Superior temporal gyrus (tissue), 1 donor: Measurements from ENCODE around the gene MON2.
"Not testable (repeated sequence)": the region's sequence is repeated elsewhere in the genome, so short reads cannot be mapped to it uniquely, and the experiment has no call there.

ENCODE experiments used
- DNase-seq: peaks from one replicate; pipeline ENCODE4 v3.0.0-alpha.2; 2016; ENCODE audit errors: extremely low spot score

The MON2 gene, protein sequence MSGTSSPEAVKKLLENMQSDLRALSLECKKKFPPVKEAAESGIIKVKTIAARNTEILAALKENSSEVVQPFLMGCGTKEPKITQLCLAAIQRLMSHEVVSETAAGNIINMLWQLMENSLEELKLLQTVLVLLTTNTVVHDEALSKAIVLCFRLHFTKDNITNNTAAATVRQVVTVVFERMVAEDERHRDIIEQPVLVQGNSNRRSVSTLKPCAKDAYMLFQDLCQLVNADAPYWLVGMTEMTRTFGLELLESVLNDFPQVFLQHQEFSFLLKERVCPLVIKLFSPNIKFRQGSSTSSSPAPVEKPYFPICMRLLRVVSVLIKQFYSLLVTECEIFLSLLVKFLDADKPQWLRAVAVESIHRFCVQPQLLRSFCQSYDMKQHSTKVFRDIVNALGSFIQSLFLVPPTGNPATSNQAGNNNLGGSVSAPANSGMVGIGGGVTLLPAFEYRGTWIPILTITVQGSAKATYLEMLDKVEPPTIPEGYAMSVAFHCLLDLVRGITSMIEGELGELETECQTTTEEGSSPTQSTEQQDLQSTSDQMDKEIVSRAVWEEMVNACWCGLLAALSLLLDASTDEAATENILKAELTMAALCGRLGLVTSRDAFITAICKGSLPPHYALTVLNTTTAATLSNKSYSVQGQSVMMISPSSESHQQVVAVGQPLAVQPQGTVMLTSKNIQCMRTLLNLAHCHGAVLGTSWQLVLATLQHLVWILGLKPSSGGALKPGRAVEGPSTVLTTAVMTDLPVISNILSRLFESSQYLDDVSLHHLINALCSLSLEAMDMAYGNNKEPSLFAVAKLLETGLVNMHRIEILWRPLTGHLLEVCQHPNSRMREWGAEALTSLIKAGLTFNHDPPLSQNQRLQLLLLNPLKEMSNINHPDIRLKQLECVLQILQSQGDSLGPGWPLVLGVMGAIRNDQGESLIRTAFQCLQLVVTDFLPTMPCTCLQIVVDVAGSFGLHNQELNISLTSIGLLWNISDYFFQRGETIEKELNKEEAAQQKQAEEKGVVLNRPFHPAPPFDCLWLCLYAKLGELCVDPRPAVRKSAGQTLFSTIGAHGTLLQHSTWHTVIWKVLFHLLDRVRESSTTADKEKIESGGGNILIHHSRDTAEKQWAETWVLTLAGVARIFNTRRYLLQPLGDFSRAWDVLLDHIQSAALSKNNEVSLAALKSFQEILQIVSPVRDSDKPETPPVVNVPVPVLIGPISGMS (N-terminal part only)

GRCh38 chr12:62466594-62467491 is at the start of gene MON2:
Gene MON2 (plus strand): TSS chr12:62466826. CDS start chr12:62467208, 382 bp downstream.
- DNase-seq = peak; percentile 90

DNA sequence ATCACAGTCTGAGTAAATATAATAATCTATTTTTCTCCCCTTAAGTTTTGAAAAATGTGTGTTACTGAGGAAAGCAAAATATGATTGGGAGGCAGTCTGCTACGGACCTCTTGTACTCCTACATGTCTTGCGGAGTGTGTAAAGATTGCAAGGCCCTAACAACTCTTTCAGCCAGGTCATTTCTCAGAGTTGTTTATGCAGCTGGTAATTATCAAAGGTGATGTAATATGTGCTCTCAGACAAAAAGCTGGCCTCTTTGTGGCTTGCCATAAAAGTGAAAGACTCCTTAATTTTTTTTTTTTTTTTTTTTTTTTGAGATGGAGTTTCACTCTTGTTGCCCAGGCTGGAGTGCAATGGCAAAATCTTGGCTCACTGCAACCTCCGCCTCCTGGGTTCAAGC is 40.5 kb upstream of the MON2 start:
- DNase-seq = no peak

- no peak for DNase-seq
These were observed 37.2 kb upstream of the MON2 start for GRCh38 chr12:62429457-62429856.

DNA sequence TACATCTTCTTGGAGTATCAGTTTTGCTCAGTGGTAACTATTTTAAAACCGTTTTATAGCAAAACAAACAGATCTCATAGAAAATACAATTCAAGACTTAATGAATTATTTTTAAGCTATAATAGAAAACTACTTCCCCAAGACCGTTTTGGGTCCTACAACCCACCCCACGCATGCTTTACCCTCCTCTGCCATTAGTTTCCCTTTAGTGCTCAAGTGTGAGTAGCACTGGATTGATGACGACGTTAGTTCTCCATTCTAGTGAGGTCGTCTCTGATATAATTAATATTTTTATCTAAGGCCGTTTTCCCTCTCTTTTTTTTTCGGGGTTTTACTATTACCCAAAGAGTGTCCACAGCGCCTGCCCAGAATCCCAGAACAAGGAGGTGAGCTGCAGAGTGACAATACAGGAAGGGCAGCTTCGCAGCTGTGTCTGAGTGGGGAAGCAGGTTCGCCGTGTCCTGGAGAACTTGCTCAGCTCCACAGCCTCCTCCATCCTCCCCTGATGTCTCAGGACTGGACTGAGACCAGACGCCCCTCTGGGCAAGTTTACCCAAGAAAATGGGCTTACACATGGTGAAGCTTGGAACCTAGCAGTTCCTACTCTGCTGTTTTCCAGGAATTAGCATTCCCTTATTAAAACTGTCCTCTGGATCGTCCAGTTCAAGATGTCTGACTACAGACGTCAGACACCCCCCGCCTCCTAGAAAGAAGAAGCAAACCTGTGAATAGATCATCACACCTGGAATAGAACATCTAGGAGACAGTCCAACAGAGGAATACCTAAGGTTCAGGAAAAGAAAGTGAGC is 31.9 kb upstream of the MON2 start:
- no peak for DNase-seq

GRCh38 chr12:62435303-62436163 is 31.1 kb upstream of the MON2 start:
- DNase-seq = peak; percentile 65

- no peak for DNase-seq
These were observed 30.5 kb upstream of the MON2 start for GRCh38 chr12:62436164-62436503.

- peak; percentile 91 for DNase-seq
These were observed 28.4 kb upstream of the MON2 start for GRCh38 chr12:62438098-62438692.

GRCh38 chr12:62446754-62447452 is 19.7 kb upstream of the MON2 start:
- no peak for DNase-seq

GRCh38 chr12:62448436-62448835 is 18.2 kb upstream of the MON2 start:
- DNase-seq = no peak

DNA sequence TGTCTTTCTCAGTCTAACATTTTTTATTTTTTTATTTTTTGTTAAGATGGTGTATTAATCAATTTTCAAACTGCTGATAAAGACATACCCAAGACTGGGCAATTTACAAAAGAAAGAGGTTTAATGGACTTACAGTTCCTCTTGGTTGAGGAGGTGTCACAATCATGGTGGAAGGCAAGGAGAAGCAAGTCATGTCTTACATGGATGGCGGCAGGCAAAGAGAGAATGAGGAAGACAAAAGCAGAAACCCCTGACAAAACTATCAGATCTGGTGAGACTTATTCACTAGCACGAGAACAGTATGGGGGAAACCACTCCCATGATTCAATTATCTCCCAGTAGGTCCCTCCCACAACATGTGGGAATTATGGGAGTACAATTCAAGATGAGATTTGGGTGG is 11.2 kb upstream of the MON2 start:
- not testable (repeated sequence) for DNase-seq

DNA sequence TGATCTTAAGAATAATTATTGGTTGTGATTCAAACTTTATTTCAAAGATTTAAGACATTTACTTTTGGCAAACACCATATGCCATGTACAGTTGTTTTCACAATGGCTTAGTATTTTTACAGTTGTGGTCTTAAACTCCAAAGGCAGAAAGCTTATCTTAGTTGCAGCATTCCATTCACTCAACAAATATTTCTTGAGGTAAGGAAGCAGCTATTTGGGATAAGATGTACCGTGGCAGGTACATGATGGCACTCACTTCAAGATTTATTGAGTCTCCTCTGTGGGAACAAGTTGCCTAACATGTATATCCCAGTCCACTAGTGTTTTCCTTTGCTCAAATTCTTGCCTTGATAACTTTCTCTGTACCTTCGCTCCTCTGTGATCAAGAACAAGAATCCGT is 8.0 kb upstream of the MON2 start:
- no peak for DNase-seq

- no peak for DNase-seq
These were observed 6.7 kb upstream of the MON2 start for GRCh38 chr12:62459976-62460375.

- DNase-seq = not testable (repeated sequence)
These were observed 5.3 kb upstream of the MON2 start for GRCh38 chr12:62461171-62461837.

GRCh38 chr12:62463252-62463651 is 3.4 kb upstream of the MON2 start:
- DNase-seq = not testable (repeated sequence)

- DNase-seq = peak; percentile 64
These were observed 520 bp upstream of the MON2 start for GRCh38 chr12:62466018-62466593.

- no peak for DNase-seq
These were observed 1.8 kb downstream of the MON2 start for GRCh38 chr12:62468397-62468796.

- DNase-seq = no peak
These were observed 2.3 kb downstream of the MON2 start for GRCh38 chr12:62468935-62469334.
